Measurements from ENCODE around the gene OTOA.
"Not testable (repeated sequence)": the region's sequence is repeated elsewhere in the genome, so short reads cannot be mapped to it uniquely, and the experiment has no call there.

The OTOA gene

GRCh38 chr16:21673469-21673868 is 9.7 kb downstream of the OTOA start:
- no peak for DNase-seq (ENCODE audit: low spot score)
- no peak for FAIRE-seq

GRCh38 chr16:21674456-21674855 is 10.7 kb downstream of the OTOA start:
- not testable (repeated sequence) for FAIRE-seq; DNase-seq (ENCODE audit: low spot score)

GRCh38 chr16:21680714-21681113 is 16.9 kb downstream of the OTOA start:
- DNase-seq (ENCODE audit: low spot score); FAIRE-seq: not testable (repeated sequence)

- no peak for DNase-seq (ENCODE audit: low spot score)
- FAIRE-seq, result no peak
Measured at GRCh38 chr16:21683184-21683583, 19.4 kb downstream of the OTOA start.

GRCh38 chr16:21684199-21684598 is 20.4 kb downstream of the OTOA start:
- DNase-seq (ENCODE audit: low spot score) (no peak), FAIRE-seq (no peak)

- FAIRE-seq (no peak), DNase-seq (ENCODE audit: low spot score) (no peak)
Measured at GRCh38 chr16:21685034-21685455, 21.3 kb downstream of the OTOA start.

GRCh38 chr16:21689107-21689506 is 25.3 kb downstream of the OTOA start:
- FAIRE-seq (no peak), DNase-seq (ENCODE audit: low spot score) (no peak)

GRCh38 chr16:21690967-21691366 is 27.2 kb downstream of the OTOA start:
- FAIRE-seq, result not testable (repeated sequence)

GRCh38 chr16:21694609-21695008 is 30.8 kb downstream of the OTOA start:
- DNase-seq (ENCODE audit: low spot score), result no peak
- FAIRE-seq, result no peak

More at GRCh38 chr16:21690967-21691366, 27.2 kb downstream of the OTOA start:
- DNase-seq (ENCODE audit: low spot score), result not testable (repeated sequence)

GRCh38 chr16:21697032-21697431 is 33.3 kb downstream of the OTOA start:
- DNase-seq (ENCODE audit: low spot score) (no peak), FAIRE-seq (no peak)

GRCh38 chr16:21698169-21699032 is 34.6 kb downstream of the OTOA start:
- FAIRE-seq, result no peak
- DNase-seq (ENCODE audit: low spot score), result no peak

- DNase-seq (ENCODE audit: low spot score) (no peak), FAIRE-seq (no peak)
Measured at GRCh38 chr16:21701271-21701670, 37.5 kb downstream of the OTOA start.

GRCh38 chr16:21702276-21702675 is 38.5 kb downstream of the OTOA start:
- FAIRE-seq (no peak), DNase-seq (ENCODE audit: low spot score) (no peak)

GRCh38 chr16:21703156-21703555 is 39.4 kb downstream of the OTOA start:
- FAIRE-seq (no peak), DNase-seq (ENCODE audit: low spot score) (no peak)

- FAIRE-seq (no peak), DNase-seq (ENCODE audit: low spot score) (no peak)
Measured at GRCh38 chr16:21703589-21704174, 39.9 kb downstream of the OTOA start.

GRCh38 chr16:21704266-21704665 is 40.5 kb downstream of the OTOA start:
- no peak for FAIRE-seq
- DNase-seq (ENCODE audit: low spot score), result no peak

GRCh38 chr16:21704733-21705132 is 41.0 kb downstream of the OTOA start:
- FAIRE-seq, result no peak
- DNase-seq (ENCODE audit: low spot score), result no peak

- DNase-seq (ENCODE audit: low spot score), result peak; percentile 59
Measured at GRCh38 chr16:21708533-21709115, 44.9 kb downstream of the OTOA start.

GRCh38 chr16:21710938-21711337 is 47.2 kb downstream of the OTOA start:
- DNase-seq (ENCODE audit: low spot score), result no peak
- no peak for FAIRE-seq

More at GRCh38 chr16:21708533-21709115, 44.9 kb downstream of the OTOA start:
- FAIRE-seq, result no peak

- no peak for FAIRE-seq
- DNase-seq (ENCODE audit: low spot score), result no peak
Measured at GRCh38 chr16:21713549-21714368, 50.0 kb downstream of the OTOA start.

GRCh38 chr16:21714369-21714618 is 50.5 kb downstream of the OTOA start:
- not testable (repeated sequence) for DNase-seq (ENCODE audit: low spot score); FAIRE-seq

GRCh38 chr16:21717608-21718007 is 53.8 kb downstream of the OTOA start:
- no peak for DNase-seq (ENCODE audit: low spot score)
- FAIRE-seq, result no peak
